Stimulated activated CD4-positive, alpha-beta T cell treated with anti-CD3 and anti-CD28 coated beads, Interleukin-2, amount 100 ng/mL, for 4 hours (primary cell): Measurements from ENCODE around the gene CFAP97D2.
"Not testable (repeated sequence)": the region's sequence is repeated elsewhere in the genome, so short reads cannot be mapped to it uniquely, and the experiment has no call there.

Source experiments
- DNase-seq: peaks from one replicate; pipeline ENCODE4 v3.0.0-alpha.2; 2020; ENCODE audit warnings: low read depth

CFAP97D2 gene

GRCh38 chr13:114158869-114159666, 20.0 kb upstream of the CFAP97D2 start:
- not testable (repeated sequence) for DNase-seq

- no peak for DNase-seq
These were observed 18.0 kb upstream of the CFAP97D2 start for GRCh38 chr13:114161028-114161556.

- no peak for DNase-seq
These were observed 17.2 kb upstream of the CFAP97D2 start for GRCh38 chr13:114161644-114162532.

GRCh38 chr13:114162533-114162922, 16.5 kb upstream of the CFAP97D2 start:
- no peak for DNase-seq

- DNase-seq: no peak
These were observed 15.0 kb upstream of the CFAP97D2 start for GRCh38 chr13:114164053-114164452.

GRCh38 chr13:114164681-114165429, 14.2 kb upstream of the CFAP97D2 start:
- DNase-seq: no peak

GRCh38 chr13:114166381-114167131, 12.5 kb upstream of the CFAP97D2 start:
- no peak for DNase-seq

GRCh38 chr13:114167426-114167825, 11.6 kb upstream of the CFAP97D2 start:
- no peak for DNase-seq

GRCh38 chr13:114167885-114168284, 11.2 kb upstream of the CFAP97D2 start:
- no peak for DNase-seq

- DNase-seq: no peak
These were observed 5.8 kb upstream of the CFAP97D2 start for GRCh38 chr13:114173272-114173671.

- no peak for DNase-seq
These were observed 5.3 kb upstream of the CFAP97D2 start for GRCh38 chr13:114173745-114174144.

- no peak for DNase-seq
These were observed 4.5 kb upstream of the CFAP97D2 start for GRCh38 chr13:114174529-114174961.

GRCh38 chr13:114176359-114176902, 2.6 kb upstream of the CFAP97D2 start:
- peak; percentile 24 for DNase-seq

GRCh38 chr13:114177245-114178010, 1.6 kb upstream of the CFAP97D2 start:
- DNase-seq: no peak

- DNase-seq: no peak
These were observed 6.3 kb downstream of the CFAP97D2 start for GRCh38 chr13:114185182-114185971.

- DNase-seq: peak; percentile 15
These were observed 15.8 kb downstream of the CFAP97D2 start for GRCh38 chr13:114194853-114195252.

GRCh38 chr13:114196629-114197028, 17.6 kb downstream of the CFAP97D2 start:
- DNase-seq: no peak

- DNase-seq: no peak
These were observed 19.5 kb downstream of the CFAP97D2 start for GRCh38 chr13:114198556-114198955.

GRCh38 chr13:114199526-114199925, 20.5 kb downstream of the CFAP97D2 start:
- DNase-seq: not testable (repeated sequence)
